Keratinocyte (primary cell): ENCODE results near the gene METTL27. TPM values are rescaled to one million over a fixed set of nuclear protein-coding genes. Genes with fewer than 3 reads are reported as not detected.

ENCODE experiments used
- DNase-seq: peaks from one replicate; pipeline ENCODE4 v3.0.0-alpha.2; 2011; ENCODE audit warnings: low read depth, missing footprints, low spot score
- FAIRE-seq: peaks from 2 replicates; lab custom pipeline; 2011; peaks lifted over from hg19 to GRCh38; lab: Jason Lieb, UNC
- H2AFZ ChIP-seq: 2 replicates; pipeline ENCODE4 v1.6.0; 2012; ENCODE audit warnings: low read length, control low read depth, inconsistent platforms; ENCODE audit not compliant: control insufficient read depth
- H3K27ac ChIP-seq: 2 replicates; pipeline ENCODE4 v1.5.1; 2011; ENCODE audit warnings: low read length; ENCODE audit not compliant: control insufficient read depth, insufficient read depth
- H3K27me3 ChIP-seq: 3 replicates; pipeline ENCODE4 v1.6.0; 2011; ENCODE audit warnings: low read length; ENCODE audit not compliant: control insufficient read depth, insufficient read depth; ENCODE audit errors: extremely low read depth
- H3K36me3 ChIP-seq, 2 experiments: 2 replicates in 1 of 2; 3 replicates in 1 of 2; pipeline ENCODE4 v1.5.1; 2011; ENCODE audit warnings: low read length in 2 of 2, mild to moderate bottlenecking in 1 of 2; ENCODE audit not compliant: control insufficient read depth in 2 of 2, insufficient read depth in 2 of 2; ENCODE audit errors: extremely low read depth in 1 of 2
- H3K4me1 ChIP-seq: 3 replicates; pipeline ENCODE4 v1.5.1; 2011; ENCODE audit warnings: low read length; ENCODE audit not compliant: control insufficient read depth, insufficient read depth; ENCODE audit errors: extremely low read depth
- H3K4me2 ChIP-seq: 3 replicates; pipeline ENCODE4 v1.6.0; 2011; ENCODE audit warnings: low read depth, low read length; ENCODE audit not compliant: control insufficient read depth, insufficient read depth; ENCODE audit errors: extremely low read depth
- H3K4me3 ChIP-seq, 3 experiments: fragments of 200-600 bp in 1 of 3; sonication (generic) in 1 of 3; 2 replicates in 2 of 3; 3 replicates in 1 of 3; pipeline ENCODE4 v1.5.1; 2011 to 2016; ENCODE audit warnings: low read length in 3 of 3, mild to moderate bottlenecking in 3 of 3, control low read depth in 2 of 3, inconsistent platforms in 1 of 3, low read depth in 1 of 3, mixed read lengths in 1 of 3, mixed run types in 1 of 3, moderate library complexity in 1 of 3; ENCODE audit not compliant: control insufficient read depth in 2 of 3, insufficient read depth in 2 of 3; ENCODE audit errors: extremely low read depth in 1 of 3
- H3K79me2 ChIP-seq: 2 replicates; pipeline ENCODE4 v1.6.0; 2012; ENCODE audit warnings: low read length; ENCODE audit not compliant: control insufficient read depth, insufficient read depth
- H3K9ac ChIP-seq: 3 replicates; pipeline ENCODE4 v1.6.0; 2011; ENCODE audit warnings: low read length; ENCODE audit not compliant: control insufficient read depth, insufficient read depth; ENCODE audit errors: extremely low read depth
- H3K9me1 ChIP-seq: 3 replicates; pipeline ENCODE4 v1.6.0; 2011; ENCODE audit warnings: low read length; ENCODE audit not compliant: control insufficient read depth, insufficient read depth; ENCODE audit errors: extremely low read depth
- H3K9me3 ChIP-seq: 2 replicates; pipeline ENCODE4 v1.5.1; 2012; ENCODE audit warnings: low read depth, low read length; ENCODE audit not compliant: control insufficient read depth
- H4K20me1 ChIP-seq: 3 replicates; pipeline ENCODE4 v1.6.0; 2011; ENCODE audit warnings: low read length; ENCODE audit not compliant: control insufficient read depth, insufficient read depth; ENCODE audit errors: extremely low read depth
- EZH2 ChIP-seq: IDR thresholded peaks from one replicate; pipeline ENCODE4 v1.6.1; 2012; ENCODE audit warnings: inconsistent platforms, mild to moderate bottlenecking, low read length, moderate library complexity
- dilution Hi-C: fragments of 300-500 bp; cut with MboI; formaldehyde crosslinking; loops from one replicate; pipeline ENCODE4 v1.7.0; 2020; ENCODE audit warnings: low sequenced_read_pairs; ENCODE audit not compliant: extremely low pct_ligation_motif_present
- polyA plus RNA-seq, 5 experiments: library from polyadenylated mRNA; depleted of rRNA in 3 of 5; stranded (reverse) in 3 of 5; stranded (forward) in 1 of 5; unstranded in 1 of 5; fragments of >200 nt; gene quantifications; 1 replicate in 1 of 5; 2 replicates in 3 of 5; 3 replicates in 1 of 5; pipeline versions ENCODE4 v1.2.1 to v1.2.3, GENCODE V29; 2011 to 2012; ENCODE audit warnings: missing spikeins in 2 of 5, low read depth in 1 of 5, low replicate concordance in 1 of 5
- TF ChIP-seq, protein P1 (sequence below), 3 experiments: IDR thresholded peaks in 1 of 3; conservative IDR thresholded peaks in 1 of 3; optimal IDR thresholded peaks in 1 of 3; 2 replicates in 2 of 3; 3 replicates in 1 of 3; pipeline versions ENCODE3 to v1.5.1; 2011; ENCODE audit warnings: low read length in 3 of 3, mild to moderate bottlenecking in 3 of 3, moderate library complexity in 2 of 3, control low read depth in 1 of 3, inconsistent platforms in 1 of 3; ENCODE audit not compliant: insufficient read depth in 2 of 3; ENCODE audit errors: extremely low read depth in 1 of 3

The METTL27 gene
- polyA plus RNA-seq, 1 donor (not counting 4 experiments of a cell fraction or from before 2014, with no cell fraction given): 0.90 TPM

GRCh38 chr7:73820013-73820412, 22.3 kb downstream of the METTL27 start:
- Histone ChIP-seq H3K4me1 (peaks cover 13% of the 10 kb centered on the region), H2AFZ (no peak overlapping the region), H3K79me2 (no peaks in the 10 kb centered on the region), H3K9ac (no peak overlapping the region), H3K9me1 (no peaks in the 10 kb centered on the region), H3K4me3 (no peak overlapping the region), H3K36me3 (no peaks in the 10 kb centered on the region), H3K27me3 (no peaks in the 10 kb centered on the region), H3K4me2 (no peak overlapping the region), H4K20me1 (no peaks in the 10 kb centered on the region), H3K9me3 (no peaks in the 10 kb centered on the region), H3K27ac (no peak overlapping the region)
- FAIRE-seq: no peak
- dilution Hi-C loops: no loop called here
- no peak for TF ChIP-seq EZH2
- TF ChIP-seq, protein P1, sequence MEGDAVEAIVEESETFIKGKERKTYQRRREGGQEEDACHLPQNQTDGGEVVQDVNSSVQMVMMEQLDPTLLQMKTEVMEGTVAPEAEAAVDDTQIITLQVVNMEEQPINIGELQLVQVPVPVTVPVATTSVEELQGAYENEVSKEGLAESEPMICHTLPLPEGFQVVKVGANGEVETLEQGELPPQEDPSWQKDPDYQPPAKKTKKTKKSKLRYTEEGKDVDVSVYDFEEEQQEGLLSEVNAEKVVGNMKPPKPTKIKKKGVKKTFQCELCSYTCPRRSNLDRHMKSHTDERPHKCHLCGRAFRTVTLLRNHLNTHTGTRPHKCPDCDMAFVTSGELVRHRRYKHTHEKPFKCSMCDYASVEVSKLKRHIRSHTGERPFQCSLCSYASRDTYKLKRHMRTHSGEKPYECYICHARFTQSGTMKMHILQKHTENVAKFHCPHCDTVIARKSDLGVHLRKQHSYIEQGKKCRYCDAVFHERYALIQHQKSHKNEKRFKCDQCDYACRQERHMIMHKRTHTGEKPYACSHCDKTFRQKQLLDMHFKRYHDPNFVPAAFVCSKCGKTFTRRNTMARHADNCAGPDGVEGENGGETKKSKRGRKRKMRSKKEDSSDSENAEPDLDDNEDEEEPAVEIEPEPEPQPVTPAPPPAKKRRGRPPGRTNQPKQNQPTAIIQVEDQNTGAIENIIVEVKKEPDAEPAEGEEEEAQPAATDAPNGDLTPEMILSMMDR (optimal IDR thresholded peaks at IDR 0.05 in 1 of 3, IDR thresholded peaks at IDR 0.05 in 1 of 3, conservative IDR thresholded peaks at IDR 0.05 in 1 of 3; ENCODE audit: extremely low read depth in 1 of 3, insufficient read depth in 2 of 3, low read length in 3 of 3): no peak
- no peak for DNase-seq

DNA sequence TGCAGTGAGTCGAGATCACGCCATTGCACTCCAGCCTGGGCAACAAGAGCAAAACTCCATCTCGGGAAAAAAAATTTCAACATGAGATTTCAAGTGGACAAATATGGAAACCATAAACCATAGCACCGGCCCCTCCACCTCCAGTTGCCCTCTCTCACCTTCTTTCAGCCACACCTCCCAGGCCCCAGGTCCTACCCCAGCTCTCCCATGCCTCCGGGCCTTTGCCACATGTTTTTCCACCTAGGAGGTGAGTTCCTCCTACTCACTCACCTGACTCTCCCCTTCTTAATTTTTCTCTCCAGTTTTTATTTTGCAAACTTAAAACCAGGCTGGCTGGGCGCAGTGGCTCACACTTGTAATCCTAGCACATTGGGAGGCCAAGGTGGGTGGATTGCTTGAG, 25.2 kb downstream of the METTL27 start:
- FAIRE-seq (no peak), DNase-seq (no peak)
- TF ChIP-seq, protein P1 (optimal IDR thresholded peaks at IDR 0.05 in 1 of 3, IDR thresholded peaks at IDR 0.05 in 1 of 3, conservative IDR thresholded peaks at IDR 0.05 in 1 of 3; ENCODE audit: extremely low read depth in 1 of 3, insufficient read depth in 2 of 3, low read length in 3 of 3): no peak
- no peak for TF ChIP-seq EZH2
- no peak overlapping the region for H3K4me3 ChIP-seq
- H3K9ac ChIP-seq: no peak overlapping the region
- no peaks in the 10 kb centered on the region for H3K9me3 ChIP-seq
- dilution Hi-C loops: no loop called here
- peaks cover 1% of the 10 kb centered on the region for H3K4me1 ChIP-seq
- no peak overlapping the region for H3K4me2 ChIP-seq
- no peaks in the 10 kb centered on the region for H4K20me1 ChIP-seq
- H3K9me1 ChIP-seq: no peaks in the 10 kb centered on the region
- H3K27ac ChIP-seq: no peak overlapping the region
- no peaks in the 10 kb centered on the region for H3K36me3 ChIP-seq
- no peak overlapping the region for H2AFZ ChIP-seq
- no peaks in the 10 kb centered on the region for H3K27me3 ChIP-seq
- no peaks in the 10 kb centered on the region for H3K79me2 ChIP-seq
